GM06990 (cell line): ENCODE measurements around the gene RHOBTB3.

Experiments used
- DNase-seq: peaks from one replicate; pipeline ENCODE4 v3.0.0-alpha.2; 2011; ENCODE audit not compliant: insufficient read length; ENCODE audit errors: extremely low read depth
- H3K27me3 ChIP-seq: replicated peaks from 2 replicates; pipeline ENCODE4 v1.6.0; 2011; ENCODE audit warnings: low read length; ENCODE audit not compliant: control insufficient read depth, insufficient read depth
- H3K36me3 ChIP-seq: 2 replicates; pipeline ENCODE4 v1.5.1; 2011; ENCODE audit warnings: low read length; ENCODE audit not compliant: control insufficient read depth, insufficient read depth
- H3K4me3 ChIP-seq: replicated peaks from 2 replicates; pipeline ENCODE4 v1.5.1; 2011; ENCODE audit warnings: low read depth, mild to moderate bottlenecking, control low read depth, low read length
- CTCF ChIP-seq: IDR thresholded peaks from 2 replicates; pipeline ENCODE4 v1.5.1; 2011; ENCODE audit warnings: low read length, control low read depth, mild to moderate bottlenecking, inconsistent platforms; ENCODE audit not compliant: insufficient read depth, poor library complexity, severe bottlenecking

RHOBTB3 gene

DNA sequence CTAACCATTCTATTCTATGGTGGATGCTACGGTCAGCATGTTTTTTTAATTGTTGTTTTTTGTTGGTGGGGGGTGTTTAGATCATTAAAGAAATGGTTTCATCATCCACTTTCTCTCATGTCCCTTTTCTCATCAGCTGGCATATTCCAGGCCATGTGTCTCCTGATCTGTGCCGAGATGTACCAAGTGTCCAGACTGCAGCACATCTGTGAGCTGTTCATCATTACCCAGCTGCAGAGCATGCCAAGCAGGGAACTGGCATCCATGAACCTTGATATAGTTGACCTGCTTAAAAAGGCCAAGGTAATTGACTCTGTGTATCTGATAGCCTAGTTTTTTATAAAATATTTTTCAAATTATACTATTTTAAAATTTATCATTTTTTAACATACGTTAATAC is 52.5 kb downstream of the RHOBTB3 start:
- H3K27me3 ChIP-seq = no peaks in the 10 kb centered on the region
- no peak for DNase-seq
- TF ChIP-seq CTCF = no peak
- no peaks in the 10 kb centered on the region; the same call in none of the 2 replicates for H3K36me3 ChIP-seq
- no peak overlapping the region for H3K4me3 ChIP-seq

DNA sequence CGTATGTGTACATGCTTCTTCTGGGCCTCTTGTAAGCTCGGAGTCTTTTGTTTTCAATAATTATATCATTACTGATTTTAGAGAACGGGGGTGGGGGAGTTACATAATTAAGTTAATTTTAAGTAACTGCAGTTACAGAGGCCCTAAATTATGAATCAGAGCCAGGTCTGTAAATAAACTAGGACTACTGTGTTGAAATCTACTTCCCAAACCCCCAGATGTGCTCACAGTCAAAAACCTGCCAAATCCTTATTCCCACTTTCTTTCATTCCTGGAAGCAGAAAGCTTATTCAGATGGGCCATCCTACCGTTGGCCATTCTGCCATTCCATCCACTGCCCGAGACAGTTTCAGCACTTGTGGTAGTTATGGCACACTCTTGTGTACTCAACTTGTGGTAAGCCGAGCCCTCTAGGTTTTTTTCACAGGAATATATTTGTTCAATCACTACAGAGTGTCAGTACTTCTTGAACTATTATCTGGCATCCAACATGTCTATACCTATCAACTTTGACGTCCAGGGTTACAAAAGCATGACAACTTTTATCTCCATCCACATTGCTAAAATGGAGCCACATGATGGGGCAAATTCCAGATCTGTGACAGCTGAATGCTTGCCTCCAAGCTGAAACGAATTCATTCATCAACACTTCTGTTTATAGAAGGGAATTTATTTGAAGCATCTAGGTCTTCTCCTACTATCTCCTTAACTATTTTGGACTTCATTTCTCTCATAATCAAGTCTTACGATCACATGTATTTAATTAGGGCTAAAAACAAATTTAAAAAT is 53.6 kb downstream of the RHOBTB3 start:
- DNase-seq = no peak
- Histone ChIP-seq H3K27me3 (no peaks in the 10 kb centered on the region), H3K36me3 (no peaks in the 10 kb centered on the region; the same call in 1 of the 2 replicates), H3K4me3 (no peak overlapping the region)
- no peak for TF ChIP-seq CTCF

GRCh38 chr5:95786821-95787418 is 55.8 kb downstream of the RHOBTB3 start:
- Histone ChIP-seq H3K4me3 (no peak overlapping the region), H3K36me3 (no peaks in the 10 kb centered on the region; the same call in 1 of the 2 replicates), H3K27me3 (no peaks in the 10 kb centered on the region)
- TF ChIP-seq CTCF = no peak
- DNase-seq = no peak

GRCh38 chr5:95788493-95788892 is 57.4 kb downstream of the RHOBTB3 start:
- TF ChIP-seq CTCF = no peak
- DNase-seq = no peak
- H3K4me3 ChIP-seq = no peak overlapping the region
- no peaks in the 10 kb centered on the region for H3K27me3 ChIP-seq
- H3K36me3 ChIP-seq = no peaks in the 10 kb centered on the region; the same call in 1 of the 2 replicates

GRCh38 chr5:95791751-95792150 is 60.6 kb downstream of the RHOBTB3 start:
- H3K27me3 ChIP-seq = no peaks in the 10 kb centered on the region
- no peak for DNase-seq
- TF ChIP-seq CTCF = no peak
- no peaks in the 10 kb centered on the region; the same call in 1 of the 2 replicates for H3K36me3 ChIP-seq
- no peak overlapping the region for H3K4me3 ChIP-seq

DNA sequence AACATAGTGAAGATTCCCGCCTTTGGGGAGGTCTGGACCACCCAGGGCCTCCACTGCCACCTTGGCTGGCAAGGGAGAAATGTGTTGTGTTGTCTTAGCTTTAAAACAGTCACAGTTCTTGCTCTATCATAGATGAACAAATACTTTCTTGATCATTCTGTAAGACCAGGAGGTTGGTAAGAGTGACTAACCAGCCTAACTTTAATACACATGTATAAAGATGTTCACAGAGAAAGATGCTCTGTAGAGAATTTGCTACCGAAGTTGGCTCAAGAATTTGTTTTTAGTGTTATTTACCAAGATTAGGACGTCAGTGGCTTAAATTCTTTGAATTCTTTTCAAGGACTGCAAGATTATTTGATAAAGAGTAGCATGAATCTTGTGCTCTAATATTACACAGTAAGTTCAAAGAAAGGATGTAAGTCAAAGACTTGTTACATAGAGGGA is 63.0 kb downstream of the RHOBTB3 start:
- no peak for DNase-seq
- no peak overlapping the region for H3K4me3 ChIP-seq
- H3K27me3 ChIP-seq = no peaks in the 10 kb centered on the region
- TF ChIP-seq CTCF = no peak
- H3K36me3 ChIP-seq = no peaks in the 10 kb centered on the region
